Gastrocnemius medialis (tissue), 4 donors: ENCODE results near the gene NUDT22. TPM values are rescaled to one million over a fixed set of nuclear protein-coding genes. Genes with fewer than 3 reads are reported as not detected.
A peak's percentile ranks its signal among the peaks of the same experiment; 100 is the strongest.

Source experiments
- ATAC-seq, 2 donors: fragments of 150-250 bp; one replicate each; pipeline ENCODE4 v1.9.1; 2016
- DNase-seq, 2 donors: peaks; one replicate each; pipeline ENCODE4 v3.0.0-alpha.2; 2019
- H3K27ac ChIP-seq, 4 donors: fragments of 200-600 bp; sonication (generic); 1 replicate in 1 of 4; 2 replicates in 3 of 4; pipeline ENCODE4 v1.5.1; 2016 to 2018; ENCODE audit warnings: mild to moderate bottlenecking in 2 of 4, moderate library complexity in 1 of 4
- H3K27me3 ChIP-seq, 3 donors: fragments of 200-600 bp; sonication (generic) in 2 of 3; 1 replicate in 1 of 3; 2 replicates in 2 of 3; pipeline versions ENCODE4 v1.5.1 to v1.6.0; 2016 to 2019; ENCODE audit warnings: mild to moderate bottlenecking in 1 of 3, moderate library complexity in 1 of 3
- H3K36me3 ChIP-seq, 2 donors: fragments of 200-600 bp; sonication (generic) in 1 of 2; one replicate each; pipeline ENCODE4 v1.5.1; 2017 to 2018
- H3K4me1 ChIP-seq, 2 donors: fragments of 200-600 bp; sonication (generic) in 1 of 2; one replicate each; pipeline ENCODE4 v1.5.1; 2016 to 2017; ENCODE audit warnings: mild to moderate bottlenecking in 2 of 2
- H3K4me3 ChIP-seq, 4 donors: fragments of 200-600 bp; sonication (generic) in 3 of 4; 1 replicate in 1 of 4; 2 replicates in 3 of 4; pipeline ENCODE4 v1.5.1; 2016 to 2019; ENCODE audit warnings: mild to moderate bottlenecking in 2 of 4
- H3K9me3 ChIP-seq, 3 donors: fragments of 200-600 bp; sonication (generic) in 2 of 3; 1 replicate in 1 of 3; 2 replicates in 2 of 3; pipeline ENCODE4 v1.5.1; 2016 to 2019
- POLR2A ChIP-seq, 2 donors: fragments of 450-650 bp; IDR thresholded peaks; one replicate each; pipeline ENCODE4 v1.6.1; 2017; ENCODE audit warnings: antibody characterized with exemption in 2 of 2, mild to moderate bottlenecking in 2 of 2, moderate library complexity in 2 of 2
- in situ Hi-C, 4 donors: fragments of 200-750 bp; cut with MboI; loops; one replicate each; pipeline versions ENCODE4 v1.15.0 to v1.8.0; 2017; ENCODE audit warnings: low sequenced_read_pairs in 4 of 4
- intact Hi-C: fragments of 100-400 bp; cut with DNase I; formaldehyde crosslinking; loops from one replicate; pipeline ENCODE4 v1.15.1; 2023; ENCODE audit warnings: low total_unique reads
- total RNA-seq, 4 donors: library from RNA; depleted of rRNA; stranded (reverse); fragments of >200 nt; gene quantifications; one replicate each; pipeline versions ENCODE4 v1.1.0 to v1.2.3, GENCODE V29; 2016
- TF ChIP-seq, protein P1 (sequence below), 5 experiments: fragments of 450-650 bp in 3 of 5; fragments of 200-600 bp in 2 of 5; sonication (generic) in 2 of 5; IDR thresholded peaks in 4 of 5; conservative IDR thresholded peaks in 1 of 5; 1 replicate in 4 of 5; 2 replicates in 1 of 5; pipeline ENCODE4 v1.5.1; 2016 to 2019; ENCODE audit warnings: antibody characterized with exemption in 5 of 5, mild to moderate bottlenecking in 3 of 5, moderate library complexity in 3 of 5

Gene NUDT22
- total RNA-seq, 4 donors from 2014 or later = 32.3 to 70.7 (median 53.4) TPM

- Histone ChIP-seq H3K4me3 (peak within 1 kb of the TSS; percentile 68 to 85 (median 77)), H3K4me1 (peaks cover 38 to 45% of the 10 kb centered on the region in 2 donors), H3K27me3 (no peaks in the 10 kb centered on the region), H3K36me3 (no peaks in the 10 kb centered on the region), H3K27ac (peak within 1 kb of the TSS; percentile 95 to 99 (median 98)), H3K9me3 (no peaks in the 10 kb centered on the region)
- TF ChIP-seq POLR2A (IDR thresholded peaks at IDR 0.05) = peak in 1 of 2 donors; percentile 19
- TF ChIP-seq, protein P1, sequence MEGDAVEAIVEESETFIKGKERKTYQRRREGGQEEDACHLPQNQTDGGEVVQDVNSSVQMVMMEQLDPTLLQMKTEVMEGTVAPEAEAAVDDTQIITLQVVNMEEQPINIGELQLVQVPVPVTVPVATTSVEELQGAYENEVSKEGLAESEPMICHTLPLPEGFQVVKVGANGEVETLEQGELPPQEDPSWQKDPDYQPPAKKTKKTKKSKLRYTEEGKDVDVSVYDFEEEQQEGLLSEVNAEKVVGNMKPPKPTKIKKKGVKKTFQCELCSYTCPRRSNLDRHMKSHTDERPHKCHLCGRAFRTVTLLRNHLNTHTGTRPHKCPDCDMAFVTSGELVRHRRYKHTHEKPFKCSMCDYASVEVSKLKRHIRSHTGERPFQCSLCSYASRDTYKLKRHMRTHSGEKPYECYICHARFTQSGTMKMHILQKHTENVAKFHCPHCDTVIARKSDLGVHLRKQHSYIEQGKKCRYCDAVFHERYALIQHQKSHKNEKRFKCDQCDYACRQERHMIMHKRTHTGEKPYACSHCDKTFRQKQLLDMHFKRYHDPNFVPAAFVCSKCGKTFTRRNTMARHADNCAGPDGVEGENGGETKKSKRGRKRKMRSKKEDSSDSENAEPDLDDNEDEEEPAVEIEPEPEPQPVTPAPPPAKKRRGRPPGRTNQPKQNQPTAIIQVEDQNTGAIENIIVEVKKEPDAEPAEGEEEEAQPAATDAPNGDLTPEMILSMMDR (IDR thresholded peaks at IDR 0.05 in 4 of 5, conservative IDR thresholded peaks at IDR 0.05 in 1 of 5) = peak in 1 of 5 experiments; percentile 10
- intact Hi-C loops = loop anchor here (2.0 to 10.0 kb wide), 3 partner anchors 41 to 511 kb away; partner anchors contain the start of genes ATL3, NUDT22 and TRPT1
- peak; percentile 100 for DNase-seq
- in situ Hi-C loops = no loop called here
- ATAC-seq = peak; percentile 84 to 85
Measured at GRCh38 chr11:64185693-64186491, 40.2 kb upstream of the NUDT22 start, which contains the start of gene STIP1. TSS of gene STIP1 (plus strand) at chr11:64186171. CDS start at chr11:64186262, 91 bp downstream.

DNA sequence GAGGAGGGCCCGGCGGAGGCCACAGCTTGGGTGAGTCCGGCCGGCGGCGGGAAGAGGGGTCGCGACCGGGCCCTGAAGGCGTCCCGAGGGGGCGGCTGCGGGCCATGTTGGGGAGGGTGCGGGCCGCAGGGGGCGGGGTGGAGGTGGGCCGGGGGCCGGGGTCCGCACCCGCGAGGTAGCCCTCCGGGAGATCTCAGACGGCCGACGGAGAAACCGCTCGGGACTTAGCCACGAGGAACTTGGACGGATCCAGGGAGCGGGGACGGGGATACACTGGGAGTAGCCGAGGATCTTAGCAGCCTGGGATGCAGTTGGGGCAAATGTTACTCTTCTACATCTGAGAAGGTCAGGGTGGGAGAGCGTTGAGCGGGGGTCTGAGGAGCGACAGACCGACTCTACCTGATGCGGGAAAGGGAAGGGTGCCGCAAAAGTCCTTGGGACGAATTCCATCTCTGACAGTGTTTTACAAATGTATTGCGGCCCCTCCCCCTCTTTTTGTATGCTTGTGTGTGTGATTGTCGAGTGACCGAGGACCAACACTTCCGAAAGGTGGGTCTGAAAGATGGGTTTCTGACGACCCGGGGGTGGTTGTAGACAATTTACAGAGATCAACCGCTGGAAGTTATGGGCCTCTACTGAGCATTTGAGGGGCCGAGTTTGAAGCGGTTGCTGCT lies 39.4 kb upstream of the NUDT22 start:
- intact Hi-C loops (loop anchor here (2.0 to 10.0 kb wide), 3 partner anchors 40 to 512 kb away; partner anchors contain the start of genes ATL3, NUDT22 and TRPT1), in situ Hi-C loops (no loop called here)
- Histone ChIP-seq H3K9me3 (no peaks in the 10 kb centered on the region), H3K4me1 (peaks cover 32 to 38% of the 10 kb centered on the region in 2 donors), H3K36me3 (no peaks in the 10 kb centered on the region), H3K27me3 (no peaks in the 10 kb centered on the region), H3K27ac (no peak overlapping the region), H3K4me3 (no peak overlapping the region)
- TF ChIP-seq POLR2A (IDR thresholded peaks at IDR 0.05) = no peak
- TF ChIP-seq, protein P1 (IDR thresholded peaks at IDR 0.05 in 4 of 5, conservative IDR thresholded peaks at IDR 0.05 in 1 of 5) = no peak
- DNase-seq (no peak), ATAC-seq (no peak)

DNA sequence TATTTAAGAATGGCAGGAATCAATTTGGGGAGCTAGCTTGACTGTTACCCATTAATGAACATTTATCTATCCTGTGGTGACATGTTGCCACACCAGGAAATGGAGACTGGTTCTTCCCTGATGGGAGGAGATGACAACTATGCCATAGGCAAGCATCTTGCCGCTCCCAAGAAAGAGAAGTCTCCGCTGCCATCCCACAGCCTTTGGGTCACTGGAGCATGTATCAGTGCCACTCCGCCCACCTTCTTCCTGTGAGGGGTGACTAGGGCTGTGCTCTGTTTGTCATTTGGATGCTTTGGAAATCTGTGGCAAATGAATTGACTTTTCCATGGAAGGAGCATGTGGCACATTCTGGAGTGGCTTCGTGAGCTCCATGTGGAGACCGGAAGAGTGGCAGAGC lies 33.6 kb upstream of the NUDT22 start:
- ATAC-seq (no peak), DNase-seq (no peak)
- Histone ChIP-seq H3K4me3 (no peak overlapping the region), H3K27ac (no peak overlapping the region), H3K4me1 (peaks cover 0 to 3% of the 10 kb centered on the region in 2 donors), H3K27me3 (no peaks in the 10 kb centered on the region), H3K9me3 (no peaks in the 10 kb centered on the region), H3K36me3 (peaks cover 3 to 46% of the 10 kb centered on the region in 2 donors)
- intact Hi-C loops (no loop called here), in situ Hi-C loops (no loop called here)
- TF ChIP-seq POLR2A (IDR thresholded peaks at IDR 0.05) = no peak
- TF ChIP-seq, protein P1 (IDR thresholded peaks at IDR 0.05 in 4 of 5, conservative IDR thresholded peaks at IDR 0.05 in 1 of 5) = no peak

DNA sequence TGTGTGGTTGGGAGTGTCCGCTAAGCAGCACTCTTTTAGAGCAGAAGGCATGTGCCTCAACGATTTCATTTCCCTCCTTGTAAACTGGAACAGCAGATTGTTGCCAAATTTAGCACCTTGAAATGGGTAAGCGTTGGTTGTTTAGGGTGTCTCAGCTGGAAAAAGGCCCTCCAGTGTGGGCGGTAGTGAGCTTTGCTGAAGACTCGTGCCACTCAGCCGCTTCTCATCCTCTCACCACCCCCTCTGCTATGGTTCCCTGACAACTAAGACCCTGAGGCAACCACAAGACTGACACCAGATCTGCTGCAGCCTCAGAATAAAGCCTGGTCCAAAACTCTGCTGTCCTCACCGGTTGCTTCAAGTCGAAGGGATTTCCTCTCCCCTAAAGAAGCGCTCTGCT lies 29.4 kb upstream of the NUDT22 start:
- H3K36me3 ChIP-seq = peaks cover 3 to 86% of the 10 kb centered on the region in 2 donors
- no peak for DNase-seq
- no peaks in the 10 kb centered on the region for H3K9me3 ChIP-seq
- ATAC-seq = no peak
- in situ Hi-C loops (no loop called here), intact Hi-C loops (no loop called here)
- H3K4me1 ChIP-seq = no peaks in the 10 kb centered on the region
- no peak for TF ChIP-seq POLR2A (IDR thresholded peaks at IDR 0.05)
- TF ChIP-seq, protein P1 (IDR thresholded peaks at IDR 0.05 in 4 of 5, conservative IDR thresholded peaks at IDR 0.05 in 1 of 5) = no peak
- no peaks in the 10 kb centered on the region for H3K27me3 ChIP-seq
- H3K4me3 ChIP-seq = no peak overlapping the region
- no peak overlapping the region for H3K27ac ChIP-seq
